Activated CD4-positive, alpha-beta T cell treated with anti-CD3 and anti-CD28 coated beads, Interleukin-2, Interleukin-4, amounts not matched to agents 100 ng/mL and 50 ng/mL, durations not matched to agents 16 hours and 8 hours (primary cell): ENCODE results near the gene IDUA.

Source experiments
- DNase-seq: peaks from one replicate; pipeline ENCODE4 v3.0.0-alpha.2; 2020; ENCODE audit warnings: low spot score

The IDUA gene

DNA sequence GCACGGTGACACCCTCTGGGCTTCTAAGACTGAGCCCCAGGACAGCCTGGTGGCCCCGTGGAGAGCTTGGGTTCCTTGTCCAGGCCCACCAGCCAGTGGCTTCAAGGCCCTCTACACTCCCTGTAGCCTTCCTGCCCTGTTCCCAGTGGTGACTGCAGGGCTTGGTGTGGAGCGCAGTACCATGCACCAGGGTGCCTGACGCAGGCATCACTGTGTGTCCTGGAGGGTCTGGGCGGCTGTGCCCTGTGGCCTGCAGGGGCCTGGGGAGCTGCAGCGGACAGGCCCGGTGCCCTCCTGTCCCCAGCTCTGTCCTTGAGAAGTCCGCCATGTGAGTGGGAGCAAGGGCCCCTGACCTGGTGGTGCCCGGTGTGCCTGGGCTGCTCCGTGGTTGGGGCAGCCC lies 28.9 kb downstream of the IDUA start:
- DNase-seq = no peak

DNA sequence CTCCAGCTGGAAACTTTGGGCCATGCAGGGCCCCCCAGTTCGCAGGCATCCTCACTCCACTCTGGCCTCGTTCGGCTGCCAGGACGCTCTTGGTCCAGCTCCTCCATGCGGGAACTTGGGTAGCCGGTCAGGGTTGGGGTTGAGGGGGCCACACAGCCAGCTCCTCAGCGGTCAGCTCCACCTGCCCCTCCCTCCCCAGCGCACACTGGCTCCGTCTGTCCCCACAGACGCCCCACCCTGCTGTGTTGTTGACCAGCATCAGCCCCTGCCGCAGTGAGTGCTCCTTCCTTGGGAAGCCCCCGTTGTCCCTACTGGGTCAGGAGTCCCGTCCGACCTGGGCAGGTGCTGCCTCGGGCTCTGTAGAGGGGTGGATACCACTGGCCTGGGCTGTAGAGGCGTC lies 30.4 kb downstream of the IDUA start:
- no peak for DNase-seq

DNA sequence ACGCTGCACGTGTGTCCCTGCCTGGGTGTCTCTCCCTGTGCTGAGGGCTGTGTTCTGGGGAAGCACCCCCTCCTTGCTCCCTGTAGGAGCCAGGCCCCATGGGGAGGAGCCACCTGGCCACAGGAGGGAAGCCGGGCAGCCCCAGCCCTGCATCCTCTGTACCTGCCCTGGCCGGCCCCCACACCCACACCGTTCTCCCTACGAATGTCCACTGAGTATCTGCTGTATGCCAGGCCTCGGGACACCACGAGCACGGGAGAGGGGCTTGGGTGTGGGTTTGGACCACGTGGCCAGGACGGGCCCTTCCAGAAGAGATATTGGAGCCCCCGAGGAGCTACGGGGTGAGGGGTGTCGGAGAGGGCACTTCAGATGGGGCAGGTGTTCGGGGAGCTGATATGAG lies 30.9 kb downstream of the IDUA start:
- DNase-seq = no peak

DNA sequence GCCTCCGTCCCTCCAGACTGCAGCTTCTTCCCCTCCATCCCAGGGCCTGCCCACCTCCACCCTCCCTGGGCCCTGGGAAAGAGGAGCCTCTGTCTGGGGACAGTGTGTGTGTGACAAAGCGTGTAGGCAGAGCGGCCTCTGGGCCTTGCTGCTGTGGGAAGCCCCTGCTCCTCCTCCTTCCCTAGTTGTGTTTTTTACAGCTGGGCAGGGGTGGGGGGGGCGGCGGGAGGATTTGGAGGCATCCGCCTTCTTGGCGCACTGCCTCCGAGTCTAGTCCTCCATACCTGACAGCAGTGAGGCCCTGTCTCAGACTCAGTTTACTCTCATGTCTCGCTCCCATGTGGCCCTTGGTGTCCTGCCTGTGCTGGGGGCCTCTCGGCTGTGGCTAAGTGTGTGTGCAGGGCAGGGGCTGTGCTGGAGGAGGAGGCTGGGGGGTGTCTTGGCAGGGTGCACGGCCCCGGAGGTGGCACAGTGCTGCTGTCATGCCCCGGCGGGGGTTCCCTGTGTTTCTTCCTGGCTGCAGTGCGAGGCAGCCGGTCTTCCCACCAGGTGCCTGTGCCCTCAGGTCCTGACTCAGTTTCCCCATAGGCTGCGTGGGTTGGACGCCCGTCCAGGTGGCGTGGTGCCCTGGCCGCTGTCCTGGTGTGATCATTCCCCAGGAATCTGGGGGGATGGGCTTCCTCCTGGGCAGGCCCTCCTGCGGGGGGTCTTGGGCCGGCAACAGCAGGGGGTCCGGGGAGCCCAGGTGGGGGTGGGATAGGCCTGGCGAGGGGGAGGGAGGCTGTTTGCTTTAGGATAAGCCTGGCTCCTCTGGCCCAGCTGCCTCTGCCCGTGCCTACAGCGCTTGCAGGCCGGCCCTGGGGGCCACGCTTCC lies 31.5 kb downstream of the IDUA start:
- DNase-seq = no peak

DNA sequence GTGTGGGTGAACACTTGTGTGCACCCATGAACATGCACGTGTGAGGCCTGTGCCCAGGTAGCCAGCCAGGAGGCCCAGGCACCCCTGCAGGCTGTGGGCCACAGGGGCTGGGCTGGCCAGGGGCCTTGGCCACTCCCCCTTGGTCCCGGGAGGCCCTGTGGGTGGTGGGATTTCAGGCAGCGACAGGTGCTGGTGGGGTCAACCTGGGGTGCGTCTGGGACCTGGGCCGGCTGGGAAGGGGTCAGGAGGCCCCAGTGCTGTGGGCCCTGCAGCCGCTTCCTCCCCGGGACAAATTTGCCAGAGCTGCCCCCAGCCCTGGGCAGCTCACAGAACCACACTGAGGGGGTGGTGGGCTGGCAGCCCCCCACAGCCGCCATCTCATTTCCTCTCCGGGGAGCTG lies 32.5 kb downstream of the IDUA start:
- DNase-seq = no peak

DNA sequence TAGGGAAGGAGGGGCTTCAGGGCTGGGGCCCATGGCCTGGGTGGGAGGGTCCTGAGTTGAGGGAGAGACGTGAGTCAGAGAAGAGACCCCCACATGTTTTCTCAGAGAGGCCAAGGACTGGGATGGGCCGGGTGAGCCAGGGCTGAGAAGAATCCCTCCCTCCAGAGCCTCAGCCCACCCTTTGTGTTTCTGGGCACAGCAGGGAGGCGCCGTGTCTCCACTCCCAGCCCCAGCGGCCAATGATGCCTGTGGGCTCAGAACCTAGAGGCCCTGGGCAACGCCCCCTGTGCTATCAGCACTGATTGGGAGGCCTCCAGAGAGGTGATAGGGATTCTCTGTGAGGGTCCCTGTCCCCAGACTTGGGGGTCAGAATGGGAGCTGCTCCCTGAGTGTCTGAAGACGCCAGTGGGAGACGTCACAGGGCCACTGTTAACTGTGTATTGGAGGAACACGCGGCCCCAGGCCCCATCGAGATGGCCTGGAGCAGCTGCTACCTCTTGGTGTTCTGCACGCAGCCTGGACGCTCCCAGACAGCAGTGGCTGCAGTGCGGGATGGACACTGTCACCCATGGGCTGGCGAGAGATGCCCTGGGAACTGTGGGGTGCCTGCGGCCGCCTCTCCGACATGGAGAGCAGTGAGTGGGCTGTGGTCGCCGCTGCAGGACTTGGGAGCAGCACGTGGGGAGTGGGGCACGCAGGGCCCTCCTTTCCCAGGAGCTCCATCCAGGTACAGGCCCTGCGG lies 33.1 kb downstream of the IDUA start:
- no peak for DNase-seq

DNA sequence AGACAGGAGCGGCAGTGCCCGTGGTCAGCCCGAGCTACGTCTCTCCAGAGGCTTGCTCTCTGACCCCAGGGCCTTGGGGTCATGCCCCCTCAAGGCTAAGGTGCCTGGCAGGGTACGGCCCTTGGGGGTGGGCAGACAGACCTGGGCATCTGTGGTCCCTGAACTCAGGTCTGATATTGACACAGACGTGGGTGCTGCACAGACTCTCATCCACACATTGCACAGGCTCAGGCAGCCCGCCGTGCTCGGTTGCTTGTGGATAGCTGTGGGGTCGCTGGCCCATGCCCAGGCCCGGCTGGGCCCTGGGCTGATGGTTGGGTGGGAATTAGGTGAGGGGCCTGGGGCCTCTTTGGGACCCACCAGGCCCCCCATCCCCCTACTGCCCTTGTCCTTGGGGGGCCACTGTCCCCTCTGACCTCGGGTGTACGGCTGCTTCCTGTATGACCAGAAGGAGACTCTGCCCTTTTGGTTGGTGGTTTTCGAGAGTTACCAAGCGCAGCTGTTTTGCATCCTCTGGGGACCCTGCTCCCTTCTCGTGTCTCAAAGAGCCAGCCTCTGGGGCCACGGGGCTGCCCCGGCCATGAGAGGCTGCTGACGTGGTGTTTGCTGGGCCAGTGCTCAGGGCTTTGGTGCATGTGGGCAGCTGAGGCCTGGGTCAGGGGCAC lies 34.7 kb downstream of the IDUA start:
- no peak for DNase-seq

DNA sequence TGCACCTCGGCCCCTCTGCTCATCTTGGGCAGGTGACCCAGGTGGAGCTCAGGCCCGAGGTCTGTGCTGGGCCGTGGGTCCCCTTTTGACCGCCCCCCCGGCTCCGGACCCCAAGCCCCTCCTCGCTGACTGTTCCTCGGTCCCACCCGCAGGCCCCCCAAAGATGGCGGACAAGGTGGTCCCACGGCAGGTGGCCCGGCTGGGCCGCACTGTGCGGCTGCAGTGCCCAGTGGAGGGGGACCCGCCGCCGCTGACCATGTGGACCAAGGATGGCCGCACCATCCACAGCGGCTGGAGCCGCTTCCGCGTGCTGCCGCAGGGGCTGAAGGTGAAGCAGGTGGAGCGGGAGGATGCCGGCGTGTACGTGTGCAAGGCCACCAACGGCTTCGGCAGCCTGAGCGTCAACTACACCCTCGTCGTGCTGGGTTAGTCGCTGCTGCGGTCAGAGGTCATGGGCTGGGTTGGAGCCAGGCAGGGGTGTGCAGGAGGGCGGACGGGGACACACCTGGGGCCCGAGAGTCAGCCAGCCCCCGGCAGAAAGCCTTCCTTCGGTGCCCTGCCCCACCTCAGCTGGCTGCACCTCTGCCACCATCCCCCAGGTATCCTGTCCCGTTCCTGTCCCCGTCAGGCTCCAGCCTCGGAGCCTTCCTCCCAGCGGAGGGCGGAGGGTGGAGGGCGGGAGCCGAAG lies 35.4 kb downstream of the IDUA start:
- no peak for DNase-seq

DNA sequence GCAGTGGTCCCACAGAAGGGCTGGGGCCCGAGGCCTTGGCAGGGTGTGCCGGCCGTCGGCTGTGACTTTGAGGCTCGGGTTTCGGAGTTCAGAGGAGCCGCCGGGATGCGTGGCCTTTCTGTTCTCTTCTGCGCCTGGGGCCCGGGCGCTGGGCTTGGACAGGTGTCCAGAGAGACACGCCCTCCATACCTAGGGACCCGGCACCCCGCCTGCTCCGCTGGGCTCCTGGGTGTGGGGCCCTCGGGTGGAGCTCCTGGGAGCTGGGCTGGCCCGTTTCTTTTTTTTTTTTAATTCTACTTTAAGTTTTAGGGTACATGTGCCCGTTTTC lies 35.9 kb downstream of the IDUA start:
- DNase-seq = no peak

DNA sequence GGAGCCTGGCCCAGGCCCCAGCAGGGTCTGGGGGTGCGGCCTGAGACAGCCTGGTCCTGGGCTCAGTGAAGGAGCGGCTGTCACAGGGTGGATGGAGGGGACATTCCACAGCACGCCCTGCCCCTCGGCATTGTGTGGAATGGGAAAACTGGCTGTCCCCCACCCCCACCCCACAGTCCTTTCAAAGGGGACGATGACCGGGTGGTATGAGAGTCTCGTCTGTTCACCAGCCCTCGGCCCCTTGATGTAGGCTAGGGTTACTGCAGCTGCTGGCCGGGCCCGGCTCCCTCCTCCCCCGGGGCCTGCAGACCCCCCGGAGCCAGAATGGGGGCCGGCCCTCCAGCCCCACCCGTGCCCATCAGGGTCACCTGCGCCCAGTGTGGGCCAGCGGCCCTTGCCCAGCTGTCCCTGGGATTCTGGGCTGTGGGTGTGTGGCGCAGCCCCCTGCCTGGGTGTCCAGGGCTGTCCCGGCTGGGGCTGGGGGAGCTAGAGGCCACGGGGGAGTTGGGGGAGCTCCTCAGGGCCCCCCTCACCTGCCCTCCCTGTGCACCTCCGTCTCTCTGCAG lies 36.3 kb downstream of the IDUA start:
- no peak for DNase-seq

DNA sequence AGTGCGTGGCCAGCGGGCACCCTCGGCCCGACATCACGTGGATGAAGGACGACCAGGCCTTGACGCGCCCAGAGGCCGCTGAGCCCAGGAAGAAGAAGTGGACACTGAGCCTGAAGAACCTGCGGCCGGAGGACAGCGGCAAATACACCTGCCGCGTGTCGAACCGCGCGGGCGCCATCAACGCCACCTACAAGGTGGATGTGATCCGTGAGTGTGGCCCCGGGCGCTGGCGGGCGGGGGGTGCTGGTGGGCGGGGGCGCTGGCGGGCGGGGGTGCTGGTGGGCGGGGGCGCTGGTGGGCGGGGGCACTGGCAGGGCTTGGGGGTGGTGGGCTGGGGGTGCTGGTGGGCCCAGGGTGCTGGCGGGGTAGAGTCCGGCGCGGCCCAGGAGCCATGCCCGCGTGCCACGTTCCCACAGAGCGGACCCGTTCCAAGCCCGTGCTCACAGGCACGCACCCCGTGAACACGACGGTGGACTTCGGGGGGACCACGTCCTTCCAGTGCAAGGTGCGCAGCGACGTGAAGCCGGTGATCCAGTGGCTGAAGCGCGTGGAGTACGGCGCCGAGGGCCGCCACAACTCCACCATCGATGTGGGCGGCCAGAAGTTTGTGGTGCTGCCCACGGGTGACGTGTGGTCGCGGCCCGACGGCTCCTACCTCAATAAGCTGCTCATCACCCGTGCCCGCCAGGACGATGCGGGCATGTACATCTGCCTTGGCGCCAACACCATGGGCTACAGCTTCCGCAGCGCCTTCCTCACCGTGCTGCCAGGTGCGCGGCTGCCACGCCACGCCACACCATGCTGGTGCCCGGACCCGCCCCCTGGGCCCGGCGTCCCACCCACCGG lies 37.3 kb downstream of the IDUA start:
- no peak for DNase-seq

DNA sequence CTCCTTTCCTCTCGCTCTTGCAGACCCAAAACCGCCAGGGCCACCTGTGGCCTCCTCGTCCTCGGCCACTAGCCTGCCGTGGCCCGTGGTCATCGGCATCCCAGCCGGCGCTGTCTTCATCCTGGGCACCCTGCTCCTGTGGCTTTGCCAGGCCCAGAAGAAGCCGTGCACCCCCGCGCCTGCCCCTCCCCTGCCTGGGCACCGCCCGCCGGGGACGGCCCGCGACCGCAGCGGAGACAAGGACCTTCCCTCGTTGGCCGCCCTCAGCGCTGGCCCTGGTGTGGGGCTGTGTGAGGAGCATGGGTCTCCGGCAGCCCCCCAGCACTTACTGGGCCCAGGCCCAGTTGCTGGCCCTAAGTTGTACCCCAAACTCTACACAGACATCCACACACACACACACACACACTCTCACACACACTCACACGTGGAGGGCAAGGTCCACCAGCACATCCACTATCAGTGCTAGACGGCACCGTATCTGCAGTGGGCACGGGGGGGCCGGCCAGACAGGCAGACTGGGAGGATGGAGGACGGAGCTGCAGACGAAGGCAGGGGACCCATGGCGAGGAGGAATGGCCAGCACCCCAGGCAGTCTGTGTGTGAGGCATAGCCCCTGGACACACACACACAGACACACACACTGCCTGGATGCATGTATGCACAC lies 38.2 kb downstream of the IDUA start:
- DNase-seq = no peak

DNA sequence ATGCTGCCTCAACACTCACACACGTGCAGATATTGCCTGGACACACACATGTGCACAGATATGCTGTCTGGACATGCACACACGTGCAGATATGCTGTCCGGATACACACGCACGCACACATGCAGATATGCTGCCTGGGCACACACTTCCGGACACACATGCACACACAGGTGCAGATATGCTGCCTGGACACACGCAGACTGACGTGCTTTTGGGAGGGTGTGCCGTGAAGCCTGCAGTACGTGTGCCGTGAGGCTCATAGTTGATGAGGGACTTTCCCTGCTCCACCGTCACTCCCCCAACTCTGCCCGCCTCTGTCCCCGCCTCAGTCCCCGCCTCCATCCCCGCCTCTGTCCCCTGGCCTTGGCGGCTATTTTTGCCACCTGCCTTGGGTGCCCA lies 39.3 kb downstream of the IDUA start:
- DNase-seq = peak; percentile 17

DNA sequence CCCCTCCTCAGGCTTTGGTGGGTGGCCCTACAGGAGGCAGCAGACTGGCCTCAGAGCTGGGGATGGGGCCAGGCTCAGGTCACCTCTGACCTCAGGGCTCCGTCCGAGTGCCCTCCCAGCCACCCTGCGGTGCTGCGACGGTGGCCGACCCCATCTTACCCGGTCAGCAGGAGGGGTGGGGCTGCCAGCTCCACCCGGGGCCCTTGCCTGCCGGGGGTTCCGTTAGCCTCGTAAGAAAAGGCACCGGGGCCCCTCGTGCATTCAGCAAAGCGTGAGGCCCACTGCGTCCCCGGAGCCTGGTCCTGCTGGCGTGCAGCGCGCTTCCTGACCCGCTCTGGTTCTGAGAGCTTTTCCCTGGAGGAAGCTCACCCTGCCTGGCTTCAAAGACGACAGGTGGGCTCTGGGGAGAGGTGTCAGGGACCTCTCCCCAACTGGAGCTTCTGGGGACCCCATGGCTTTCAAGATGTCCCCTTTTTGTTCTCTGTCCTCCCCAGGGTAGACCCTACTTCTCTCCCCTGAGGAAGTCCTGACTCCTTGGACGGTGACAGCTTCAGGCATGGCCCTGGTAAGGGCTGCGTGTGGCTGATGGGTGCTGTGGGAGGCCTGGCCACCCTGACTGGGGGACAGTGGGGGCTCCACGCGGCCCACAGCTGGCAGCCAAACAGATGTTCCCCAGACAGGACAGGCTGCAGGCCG lies 40.5 kb downstream of the IDUA start:
- DNase-seq = no peak

DNA sequence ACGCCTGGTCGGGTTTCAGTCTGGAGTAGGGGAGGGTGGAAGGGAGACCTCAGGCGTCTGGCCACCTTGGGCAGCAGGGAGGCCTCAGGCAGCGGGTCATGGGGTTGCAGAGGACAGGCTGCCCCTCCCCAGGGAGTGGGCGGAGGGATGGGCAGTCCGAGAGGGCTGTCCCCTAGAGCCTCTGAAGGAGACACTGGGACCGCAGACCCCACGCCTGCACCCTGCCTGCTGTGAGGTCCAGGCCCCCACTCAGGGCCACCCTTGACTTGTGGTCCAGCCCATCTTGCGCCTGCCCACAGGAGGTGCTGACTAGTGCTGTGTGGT lies 41.0 kb downstream of the IDUA start:
- no peak for DNase-seq

DNA sequence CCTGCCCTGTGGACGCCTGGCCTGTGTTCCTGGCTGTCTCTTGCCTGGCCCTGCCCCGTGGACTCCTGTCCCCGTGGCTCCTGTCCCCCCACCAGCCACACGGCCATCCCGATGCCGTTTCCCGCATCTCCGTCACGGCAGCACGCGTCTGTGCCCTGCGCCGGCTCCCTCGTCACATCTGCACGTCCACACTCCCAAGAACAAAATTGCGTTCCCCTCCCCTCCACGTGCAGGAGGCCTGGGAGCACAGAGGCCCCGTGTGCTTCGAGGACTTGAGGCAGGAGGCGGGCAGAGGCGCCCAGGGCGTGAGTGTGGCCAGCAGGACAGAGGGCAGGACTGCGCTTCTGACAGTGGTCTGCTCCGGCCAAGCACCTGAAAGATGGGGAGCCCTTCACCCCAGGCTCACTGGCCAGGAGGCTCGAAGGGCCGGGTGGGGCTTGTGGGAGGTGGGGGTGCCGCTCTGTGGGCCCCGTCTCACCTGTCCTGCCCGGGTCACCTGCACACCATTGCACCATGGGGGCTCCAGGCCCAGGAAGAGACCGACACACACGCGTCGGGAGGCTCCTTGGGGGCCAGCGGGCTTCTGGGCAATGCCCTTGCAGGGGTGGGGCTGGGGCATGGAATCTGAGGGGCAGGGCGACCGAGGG lies 41.9 kb downstream of the IDUA start:
- no peak for DNase-seq

DNA sequence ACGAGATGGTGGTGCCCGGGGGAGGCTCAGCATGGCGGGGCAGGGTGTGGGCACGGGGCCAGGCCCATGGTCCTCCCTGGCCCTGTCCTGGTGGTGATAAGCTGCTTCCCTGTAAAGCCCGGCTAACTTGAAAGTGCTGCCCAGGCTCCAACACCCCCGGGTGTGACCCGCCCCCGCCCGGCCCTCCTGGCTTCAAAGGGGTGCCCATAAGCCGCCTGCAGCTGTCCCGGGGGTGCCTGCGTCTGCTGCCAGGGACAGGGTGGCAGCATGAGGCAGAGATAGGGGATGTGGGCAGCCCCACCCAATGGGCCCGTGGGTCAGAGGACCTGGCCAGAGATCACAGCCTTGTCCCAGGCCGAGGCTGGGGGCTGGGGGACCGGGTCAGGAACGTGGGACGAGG lies 42.7 kb downstream of the IDUA start:
- DNase-seq = no peak

DNA sequence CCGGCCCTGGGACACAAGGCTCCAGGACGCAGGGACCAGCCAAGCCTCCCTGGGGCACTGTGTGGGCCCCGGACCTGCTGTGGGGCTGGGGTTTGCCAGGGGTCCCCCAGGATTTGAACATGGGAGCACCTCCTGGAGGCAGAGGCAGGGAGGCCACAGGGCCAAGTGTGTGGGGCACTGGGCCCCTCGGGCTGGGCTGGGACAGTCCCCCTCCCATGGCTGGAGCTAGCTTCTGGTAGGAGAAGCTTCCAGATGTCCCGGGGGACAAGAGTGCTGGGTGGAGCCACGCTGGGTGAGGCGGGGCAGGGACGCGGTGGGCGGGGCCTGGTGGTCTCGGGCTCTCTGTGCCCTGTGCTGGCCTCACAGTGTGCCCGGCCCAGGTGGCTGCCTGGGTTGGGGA lies 43.2 kb downstream of the IDUA start:
- DNase-seq = no peak

DNA sequence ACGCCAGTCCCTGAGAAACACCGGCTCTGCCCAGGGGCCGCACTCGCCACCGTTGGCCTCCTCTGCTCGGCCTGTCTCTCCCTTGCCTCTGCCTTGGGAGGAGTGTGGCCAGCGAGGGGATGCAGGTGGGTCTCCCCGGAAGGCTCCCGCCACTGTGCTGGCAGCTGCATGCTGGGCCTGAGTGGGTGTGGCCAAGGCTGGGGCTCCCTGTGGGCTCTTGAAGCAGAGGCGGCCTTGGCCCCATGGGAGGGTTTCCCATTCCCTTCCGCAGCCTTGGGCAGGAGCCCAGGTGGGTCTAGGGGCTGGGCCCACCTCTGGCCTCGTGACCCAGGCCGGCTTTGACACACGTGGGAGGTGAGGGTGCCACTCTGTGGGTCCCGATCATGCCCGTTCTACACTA lies 43.7 kb downstream of the IDUA start:
- no peak for DNase-seq

DNA sequence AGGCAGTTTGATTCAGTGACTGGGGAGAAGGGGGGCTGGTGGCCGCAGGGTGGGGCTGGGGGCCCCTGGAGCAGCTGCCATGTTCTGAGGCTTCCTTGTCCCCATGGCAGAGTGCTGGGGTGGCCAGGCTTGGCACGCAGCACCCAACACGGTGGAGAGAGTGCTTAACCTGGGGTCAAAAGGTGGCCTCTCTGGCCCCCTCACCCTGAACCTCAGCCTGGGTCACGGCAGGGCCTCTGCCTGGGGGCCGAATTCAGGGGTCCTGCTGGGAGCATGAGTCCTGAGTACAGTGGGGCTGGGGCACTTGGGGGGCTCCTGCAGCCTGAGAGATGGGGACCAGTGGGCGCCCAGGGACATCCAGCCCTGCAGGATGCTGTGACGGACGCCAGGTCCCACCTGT lies 44.5 kb downstream of the IDUA start:
- no peak for DNase-seq
